HG03097 (cell line): ENCODE data around the gene FAM168B.
"Not testable (repeated sequence)": the region's sequence is repeated elsewhere in the genome, so short reads cannot be mapped to it uniquely, and the experiment has no call there.

ENCODE experiments used
- ATAC-seq: cut with Tn5 transposase; IDR thresholded peaks from one replicate; pipeline ENCODE4 v1.9.1; 2021; ENCODE audit not compliant: unreplicated experiment, low FRiP score

FAM168B gene, protein sequence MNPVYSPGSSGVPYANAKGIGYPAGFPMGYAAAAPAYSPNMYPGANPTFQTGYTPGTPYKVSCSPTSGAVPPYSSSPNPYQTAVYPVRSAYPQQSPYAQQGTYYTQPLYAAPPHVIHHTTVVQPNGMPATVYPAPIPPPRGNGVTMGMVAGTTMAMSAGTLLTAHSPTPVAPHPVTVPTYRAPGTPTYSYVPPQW

DNA sequence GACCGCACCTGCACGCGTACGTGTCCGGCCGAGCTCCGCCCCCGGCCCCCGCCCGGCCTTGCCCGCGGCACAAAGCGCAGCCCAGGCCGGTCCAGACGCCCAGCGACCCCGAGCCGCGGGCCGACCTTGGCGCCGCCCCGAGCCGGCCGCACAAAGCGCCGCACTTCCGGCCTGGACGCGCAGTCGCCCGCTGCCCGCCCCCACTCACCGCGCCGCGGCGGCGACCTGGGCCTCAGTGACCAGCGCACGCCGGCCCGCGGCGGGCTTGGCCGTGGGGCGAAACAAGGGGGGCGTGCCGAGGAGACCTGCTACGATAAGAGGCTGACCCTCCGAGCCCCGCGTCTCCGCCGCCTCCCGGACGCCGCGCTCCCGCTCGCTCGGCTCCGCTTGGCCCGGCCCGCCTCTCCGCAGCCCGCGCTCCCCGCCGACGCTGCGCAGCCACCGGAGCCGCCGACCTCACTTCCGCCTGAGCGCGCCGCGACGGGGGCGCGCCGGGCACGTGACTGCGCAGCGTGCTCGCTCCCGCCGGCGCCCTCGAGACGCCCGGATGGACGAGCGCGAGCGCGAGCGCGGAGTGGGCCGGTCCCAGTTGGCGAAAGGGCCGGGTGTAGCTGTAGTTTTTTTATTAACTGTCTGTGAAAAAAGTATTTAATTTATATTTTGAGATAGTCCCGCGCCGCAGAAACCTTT lies at the start of gene FAM168B:
FAM168B (minus strand) TSS at position 455 of the 690 bp plus-strand sequence. CDS start 10,814 bp downstream, outside the sequence.
- peak; percentile 87 for ATAC-seq

DNA sequence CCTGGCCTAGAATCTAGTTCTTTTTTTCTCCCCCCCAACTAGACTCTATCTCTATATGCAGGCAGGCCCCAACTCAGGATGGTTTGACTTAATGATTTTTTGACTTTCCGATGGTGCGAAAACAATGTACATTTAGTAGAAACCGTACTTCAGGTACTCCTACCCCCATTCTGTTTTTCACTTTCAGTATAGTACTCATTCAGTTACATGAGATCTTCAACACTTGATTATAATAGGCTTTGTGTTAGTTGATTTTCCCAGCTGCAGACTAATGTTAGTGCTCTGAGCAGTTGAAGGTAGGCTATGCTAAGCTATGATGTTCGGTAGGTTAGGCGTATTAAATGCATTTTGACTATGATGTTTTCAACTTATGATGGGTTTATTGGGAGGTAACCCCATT lies 49.6 kb upstream of the FAM168B start:
- no peak for ATAC-seq

DNA sequence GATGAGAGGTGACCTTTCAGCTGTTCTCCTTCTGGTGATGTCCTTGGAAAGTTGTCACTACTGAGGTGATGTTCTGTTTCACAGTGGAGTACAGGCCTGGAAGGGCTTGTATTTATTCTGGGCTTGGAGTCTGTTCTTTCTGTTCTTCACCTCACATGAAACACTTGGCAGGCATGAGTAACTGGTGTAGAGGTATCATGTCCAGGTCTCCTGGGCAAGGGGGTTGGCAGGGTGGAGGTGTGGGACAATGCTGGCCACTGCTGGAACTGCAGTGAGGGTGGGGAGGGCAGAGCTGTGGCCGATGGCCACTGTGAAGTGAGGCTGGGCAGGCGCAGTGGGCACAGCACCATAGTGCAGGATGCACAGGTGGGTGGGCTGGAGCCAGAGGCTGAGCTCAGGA lies 47.3 kb upstream of the FAM168B start:
- ATAC-seq = no peak

DNA sequence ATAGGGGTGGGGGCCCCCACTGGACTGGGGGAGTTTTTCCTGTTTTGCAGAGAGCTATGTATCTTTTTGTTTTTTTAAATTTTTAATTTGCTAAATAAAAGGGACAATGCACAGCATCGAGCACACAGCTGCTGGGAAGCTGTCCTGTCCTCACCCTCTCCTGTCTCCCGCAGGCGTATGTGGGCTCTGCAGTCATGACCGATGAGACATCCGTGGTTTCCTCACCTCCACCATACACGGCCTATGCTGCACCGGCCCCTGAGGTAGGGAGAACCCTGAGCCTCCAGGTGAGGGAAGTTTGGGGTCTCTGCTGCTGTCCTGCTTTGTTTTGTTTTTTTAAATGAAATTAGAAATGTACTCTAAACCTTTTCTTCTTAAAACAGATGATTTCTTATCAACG lies 39.5 kb upstream of the FAM168B start:
- ATAC-seq = no peak

DNA sequence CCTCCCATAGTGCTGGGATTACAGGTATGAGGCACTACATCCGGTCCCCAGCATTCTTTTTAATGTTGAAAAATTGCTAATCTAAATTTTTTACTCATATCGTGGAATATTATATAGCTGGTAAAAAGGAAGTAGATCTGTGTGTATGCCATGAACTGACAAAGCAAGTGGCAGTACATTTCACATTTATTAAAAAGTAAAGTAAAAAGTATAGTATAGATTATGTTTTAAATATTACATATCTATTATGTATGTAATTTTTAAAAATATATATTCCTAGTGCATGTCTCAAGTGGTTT lies 37.0 kb upstream of the FAM168B start:
- no peak for ATAC-seq

DNA sequence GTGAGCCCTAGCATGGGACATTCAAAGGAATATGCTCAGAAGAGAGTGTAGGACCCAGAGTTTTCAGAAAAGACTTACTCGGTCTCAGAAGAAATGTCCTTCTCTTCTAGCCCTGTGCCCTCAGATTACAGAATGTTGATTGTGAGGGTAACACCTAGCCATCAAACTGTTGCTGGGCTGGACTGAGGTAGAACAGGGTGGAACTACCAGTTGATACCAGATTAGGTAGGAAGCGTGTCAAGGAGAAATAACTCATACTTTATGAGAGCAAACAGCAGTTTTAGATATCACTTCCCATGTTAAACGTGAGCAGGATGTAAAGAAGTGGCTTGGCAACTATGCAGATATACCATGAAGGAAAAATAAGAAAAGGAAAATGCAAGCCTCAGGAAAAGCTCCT lies 34.7 kb upstream of the FAM168B start:
- no peak for ATAC-seq

DNA sequence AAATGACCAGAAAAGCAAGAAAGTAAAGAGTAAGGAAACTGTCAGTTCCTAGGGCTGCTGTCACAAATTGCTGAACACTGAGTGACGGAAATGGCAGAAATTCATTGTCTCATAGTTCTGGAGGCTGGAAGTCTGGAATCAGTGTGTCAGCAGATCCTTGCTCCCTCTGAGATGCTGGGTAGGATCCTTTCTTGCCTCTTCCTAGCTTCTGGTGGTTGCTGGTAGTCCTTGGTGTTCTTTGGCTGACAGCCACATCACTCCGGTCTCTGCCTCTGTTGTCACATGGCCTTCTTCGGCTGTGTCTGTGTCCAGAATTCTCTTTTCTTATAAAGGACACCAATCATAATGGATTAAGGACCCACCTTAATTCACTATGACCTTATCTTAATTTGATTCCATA lies 33.8 kb upstream of the FAM168B start:
- no peak for ATAC-seq

DNA sequence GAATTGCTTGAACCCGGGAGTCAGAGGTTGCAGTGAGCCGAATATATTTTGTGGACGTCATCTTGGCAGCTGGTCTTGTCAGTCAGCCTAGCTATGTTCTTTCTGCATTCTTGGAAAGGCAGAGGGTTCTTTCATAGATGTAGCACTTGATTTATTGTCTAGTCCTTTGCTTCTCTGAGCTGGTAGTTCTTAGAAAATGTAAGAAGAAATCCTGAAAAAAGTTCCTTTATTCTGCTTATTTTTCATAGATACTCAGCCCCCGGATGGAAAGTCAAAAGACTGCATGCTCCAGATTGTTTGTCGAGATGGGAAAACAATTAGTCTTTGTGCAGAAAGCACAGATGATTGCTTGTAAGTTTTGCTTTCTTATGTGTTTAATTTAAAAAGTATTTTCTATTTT lies 33.2 kb upstream of the FAM168B start:
- no peak for ATAC-seq

DNA sequence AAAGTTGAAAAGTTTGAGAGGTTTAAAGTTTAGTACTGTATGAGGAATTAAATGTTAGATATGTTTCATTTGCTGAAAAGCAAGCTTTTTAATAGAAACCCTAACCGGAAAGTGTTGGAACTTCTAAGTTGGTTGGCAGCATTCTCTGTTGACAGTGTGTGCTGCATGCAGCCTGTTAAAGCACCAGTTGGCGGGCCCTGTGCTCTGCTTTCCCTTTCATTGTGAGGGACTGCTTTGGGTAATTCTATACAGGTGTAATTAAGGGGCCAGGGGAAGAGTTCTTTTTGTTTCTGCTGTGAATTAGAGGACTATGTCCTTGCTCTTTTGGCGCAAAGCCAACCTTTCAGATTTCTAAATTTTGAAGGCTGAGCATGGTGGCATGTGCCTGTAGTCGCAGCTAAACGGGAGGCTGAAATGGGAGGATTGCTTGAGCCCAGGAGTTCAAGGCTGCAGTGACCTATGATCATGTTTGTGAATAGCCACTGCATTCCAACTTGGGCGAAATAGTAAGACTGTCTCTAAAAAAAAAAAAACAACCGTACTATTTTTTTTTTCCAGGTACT lies 32.0 kb upstream of the FAM168B start:
- no peak for ATAC-seq

DNA sequence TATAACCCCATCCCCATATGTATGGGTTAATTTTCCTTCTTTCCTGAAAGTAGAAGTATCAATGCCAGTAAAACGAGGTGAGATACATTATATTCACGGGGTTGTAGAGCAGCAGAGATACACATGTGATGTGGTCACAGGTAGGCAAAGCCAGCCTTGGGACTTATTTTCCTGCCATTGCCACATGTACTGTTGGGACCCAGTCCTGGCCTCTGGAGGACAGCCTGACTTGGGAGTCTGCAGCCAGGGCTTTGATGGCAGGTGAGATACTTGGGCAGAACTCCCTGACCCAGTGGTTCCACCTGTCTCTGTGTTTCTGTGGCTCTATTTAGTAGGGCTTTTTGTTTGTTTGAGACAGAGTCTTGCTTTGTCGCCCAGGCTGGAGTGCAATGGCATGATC lies 29.9 kb upstream of the FAM168B start:
- no peak for ATAC-seq

DNA sequence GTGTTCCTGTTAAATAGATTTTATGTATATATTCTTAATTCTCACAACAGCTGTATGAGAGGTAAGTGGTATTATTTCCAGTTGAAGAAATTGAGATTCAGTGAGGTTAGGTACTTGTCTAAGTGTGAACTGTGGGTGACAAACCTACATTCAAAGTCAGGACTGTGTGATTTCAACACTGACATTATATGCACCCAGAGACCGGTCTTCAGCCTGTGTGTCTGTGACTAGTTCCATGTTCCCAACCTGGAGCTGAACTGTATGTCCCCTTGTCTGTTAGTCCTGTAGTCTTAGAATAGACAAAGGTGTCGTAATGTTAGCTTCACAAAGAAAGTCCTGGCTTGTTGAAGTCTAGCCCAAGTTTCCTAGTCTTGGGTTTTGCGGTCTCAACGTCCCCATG lies 29.2 kb upstream of the FAM168B start:
- ATAC-seq = no peak

DNA sequence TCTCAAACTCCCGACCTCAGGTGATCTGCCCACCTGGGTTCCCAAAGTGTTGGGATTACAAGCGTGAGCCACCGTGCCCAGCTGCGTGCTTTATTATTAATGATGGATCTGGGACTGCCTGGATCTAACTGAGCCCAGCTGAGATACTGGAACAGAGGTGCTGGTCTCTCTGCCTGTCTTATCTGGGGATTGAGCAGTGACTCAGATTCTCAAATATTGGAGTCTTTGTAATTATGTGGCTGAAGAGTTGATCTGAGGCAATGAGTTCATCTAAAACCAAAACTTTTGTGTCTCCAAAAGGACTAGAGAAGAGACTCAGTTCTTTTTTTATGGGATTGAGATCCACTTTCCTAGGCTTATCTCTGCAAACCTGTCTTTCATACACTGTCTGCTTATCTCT lies 28.2 kb upstream of the FAM168B start:
- no peak for ATAC-seq

DNA sequence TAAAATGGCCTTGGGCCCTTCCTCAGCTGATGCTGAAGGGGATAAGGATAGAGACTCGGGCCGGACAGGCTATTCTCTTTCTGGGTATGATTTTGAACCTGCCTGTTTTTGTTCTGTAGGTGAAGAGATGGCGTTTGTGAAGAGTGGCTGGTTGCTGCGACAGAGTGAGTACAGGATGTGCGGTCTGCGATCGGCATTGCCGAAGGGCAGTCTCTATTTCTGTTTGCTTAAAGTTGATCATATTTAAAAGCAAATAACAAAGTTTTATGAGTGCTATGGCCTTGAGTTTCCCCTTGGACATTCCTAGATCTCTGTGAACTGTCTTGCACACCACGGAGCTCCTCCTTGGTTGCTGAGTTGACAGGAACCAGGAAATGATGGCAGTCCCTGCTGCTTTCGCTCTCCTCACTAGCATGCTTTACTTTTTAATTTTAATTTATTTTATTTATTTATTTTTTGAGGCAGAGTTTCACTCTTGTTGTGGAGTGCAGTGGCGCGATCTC lies 27.6 kb upstream of the FAM168B start:
- no peak for ATAC-seq

DNA sequence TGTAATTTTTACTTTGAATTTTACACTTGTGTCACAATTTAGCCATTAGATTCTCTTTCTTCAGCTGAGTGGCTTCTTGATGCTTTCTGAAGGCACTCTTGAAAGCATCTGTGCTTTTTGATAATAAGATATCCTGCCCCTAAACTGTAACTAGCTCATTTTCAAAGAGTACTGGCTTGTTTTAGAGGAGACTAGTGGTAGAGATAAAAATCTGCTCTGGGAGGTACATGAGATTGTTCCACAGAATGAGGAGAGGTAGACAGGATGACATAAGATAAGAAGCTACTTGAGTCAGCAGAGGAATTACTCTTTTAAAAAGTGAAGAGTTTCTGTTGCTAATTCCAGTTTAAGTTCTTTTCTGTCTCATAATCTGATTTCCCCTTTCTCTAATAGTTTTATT lies 22.5 kb upstream of the FAM168B start:
- ATAC-seq = no peak

DNA sequence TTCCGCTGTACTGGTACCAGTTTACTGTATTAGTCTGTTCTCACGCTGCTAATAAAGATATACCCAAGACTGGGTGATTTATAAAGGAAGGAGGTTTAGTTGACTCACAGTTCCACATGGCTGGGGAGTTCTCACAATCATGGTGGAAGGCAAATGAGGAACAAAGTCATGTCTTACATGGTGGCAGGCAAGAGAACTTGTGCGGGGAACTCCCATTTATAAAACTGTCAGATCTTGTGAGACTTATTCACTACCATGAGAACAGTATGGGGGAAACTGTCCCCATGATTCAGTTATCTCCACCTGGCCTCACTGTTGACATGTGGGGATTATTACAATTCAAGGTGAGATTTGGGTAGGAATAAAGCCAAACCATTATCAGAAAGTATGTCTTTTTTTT lies 21.7 kb upstream of the FAM168B start:
- ATAC-seq = not testable (repeated sequence)

DNA sequence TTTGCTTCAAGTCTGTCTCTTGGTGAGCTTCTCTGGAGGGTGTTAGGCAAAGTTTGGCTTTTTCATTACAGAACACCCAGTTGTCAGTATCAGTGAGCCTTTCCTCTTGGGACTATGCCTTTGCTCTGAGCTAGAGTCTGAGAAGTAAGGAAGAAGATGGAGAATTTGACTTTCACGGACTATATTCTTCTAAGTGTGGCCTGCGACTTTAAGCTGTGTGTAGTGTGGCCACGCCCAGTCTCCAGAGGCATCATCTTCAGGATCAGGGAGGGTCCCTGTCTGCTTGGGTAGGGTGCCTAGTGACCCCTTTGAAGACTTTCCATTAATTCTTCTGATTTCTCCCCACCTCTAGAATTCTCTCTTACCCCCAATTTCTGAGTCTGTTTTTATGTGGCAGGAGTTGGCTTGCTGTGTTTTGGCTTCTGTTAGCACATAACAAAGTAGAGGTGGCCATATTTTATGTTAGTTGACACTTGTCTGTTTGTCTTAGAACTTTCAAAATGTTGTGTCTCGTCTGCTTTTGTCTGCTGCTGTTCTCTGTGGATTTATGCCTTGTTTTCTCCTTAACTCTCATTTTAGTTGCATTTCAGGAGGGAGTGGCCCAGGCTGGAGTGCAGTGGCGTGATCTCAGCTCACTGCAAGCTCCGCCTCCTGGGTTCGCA lies 20.4 kb upstream of the FAM168B start:
- no peak for ATAC-seq

DNA sequence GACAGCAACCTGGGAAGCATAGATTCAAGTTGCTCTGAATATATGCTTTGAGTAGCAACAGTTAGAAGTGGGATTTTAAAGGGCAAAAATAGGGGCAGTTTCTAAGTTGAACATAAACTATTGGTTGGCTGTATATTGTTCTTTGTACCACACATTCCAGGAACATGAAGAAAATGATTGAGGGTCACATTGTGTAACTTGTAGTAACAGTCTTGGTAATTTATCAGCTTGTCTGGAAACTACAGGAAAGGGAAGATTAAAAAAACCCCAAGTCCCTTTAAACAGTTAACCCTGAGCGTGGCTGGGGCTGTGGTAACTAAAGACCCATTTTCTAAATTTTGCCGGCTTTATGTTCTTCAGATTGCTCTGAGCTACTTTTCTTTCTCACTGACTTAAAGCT lies 19.3 kb upstream of the FAM168B start:
- ATAC-seq = no peak

DNA sequence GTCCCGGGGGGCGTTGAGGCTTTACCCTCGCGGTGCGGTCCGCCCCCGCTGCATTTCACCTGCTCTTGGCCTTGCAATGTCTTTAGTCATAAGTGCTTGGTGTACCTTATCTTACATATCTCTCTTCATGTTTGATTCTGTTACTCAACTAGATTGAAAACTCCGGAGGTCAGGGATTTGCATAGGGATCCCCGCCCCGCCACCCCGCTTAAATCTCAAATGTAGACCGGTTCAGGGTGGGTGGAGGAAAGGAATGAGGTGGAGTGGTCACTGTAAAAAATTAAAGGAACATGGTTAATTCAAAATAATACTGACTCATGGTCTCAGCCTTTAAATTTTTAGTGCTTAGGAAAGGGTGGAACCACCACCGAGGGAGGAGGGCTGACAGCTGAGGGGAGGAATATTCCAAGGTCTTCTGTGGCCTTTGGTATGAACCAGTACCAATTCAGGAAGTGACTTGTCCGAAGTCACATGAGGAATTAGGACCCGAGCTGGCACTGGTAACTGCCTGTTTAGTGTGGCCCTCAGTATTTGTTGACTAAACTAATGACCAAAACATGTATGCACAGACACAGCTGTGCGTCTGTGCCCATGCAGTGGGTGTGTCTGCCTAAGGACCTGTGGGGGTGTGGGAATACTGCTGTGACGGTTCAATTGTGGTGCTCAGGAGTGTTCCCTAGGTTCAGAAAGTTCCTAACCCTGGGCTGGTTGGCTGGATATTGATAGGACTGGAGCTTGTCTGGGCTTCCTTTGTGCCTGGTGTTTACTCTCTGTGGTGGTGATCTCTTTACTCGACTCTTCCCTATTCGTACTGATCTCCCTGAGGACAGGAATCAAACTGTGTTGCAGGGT lies 12.9 kb upstream of the FAM168B start:
- peak; percentile 34 for ATAC-seq

DNA sequence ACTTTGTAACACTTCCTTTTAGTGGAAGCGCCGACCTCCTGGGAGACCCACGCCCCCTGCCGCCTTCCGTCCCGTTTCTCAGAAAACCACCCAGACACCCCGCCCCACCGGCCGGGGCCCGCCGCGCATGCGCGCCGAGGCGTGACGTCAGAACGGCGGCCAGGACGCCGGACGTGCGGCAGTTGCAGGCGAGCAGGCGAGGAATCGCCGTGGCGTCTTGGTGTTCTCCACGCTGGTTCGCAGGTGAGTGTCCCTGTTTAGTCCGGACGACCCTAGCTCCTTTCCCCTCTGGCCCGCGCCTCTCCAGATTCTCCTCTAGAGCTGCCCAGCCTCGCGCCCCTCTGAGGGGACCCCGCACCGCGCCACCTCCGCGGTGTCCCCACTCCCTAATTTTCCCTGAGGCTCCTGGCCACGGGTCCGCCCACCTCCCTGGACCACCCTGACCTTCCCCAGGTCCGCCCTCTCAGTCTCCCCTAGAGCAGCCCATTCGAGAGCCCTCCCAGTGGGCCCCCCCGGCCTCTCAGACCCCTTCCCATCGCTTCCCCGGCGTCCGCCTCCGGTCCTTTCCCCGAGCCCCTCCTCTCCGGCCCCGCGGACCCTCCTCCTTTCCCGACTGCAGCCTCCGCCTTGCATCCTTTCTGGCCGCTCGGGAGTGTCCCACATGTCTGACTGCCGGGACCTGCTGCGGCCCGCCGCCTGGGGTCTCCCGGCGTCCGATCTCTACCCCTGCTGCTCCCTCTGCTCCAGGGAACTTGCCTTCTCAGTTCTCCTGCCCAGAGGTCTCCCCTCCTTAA lies 12.1 kb upstream of the FAM168B start, which contains the start of gene PLEKHB2:
PLEKHB2 (plus strand) TSS at position 181 of the 794 bp plus-strand sequence. CDS start 15,606 bp downstream, outside the sequence.
- peak; percentile 77 for ATAC-seq
